ENCODE results near the gene DOCK9. TPM values are rescaled to one million over a fixed set of nuclear protein-coding genes. Genes with fewer than 3 reads are reported as not detected.

Gene DOCK9
- total RNA-seq, 1 experiment from 2014 or later, result 31.7 TPM

DNA sequence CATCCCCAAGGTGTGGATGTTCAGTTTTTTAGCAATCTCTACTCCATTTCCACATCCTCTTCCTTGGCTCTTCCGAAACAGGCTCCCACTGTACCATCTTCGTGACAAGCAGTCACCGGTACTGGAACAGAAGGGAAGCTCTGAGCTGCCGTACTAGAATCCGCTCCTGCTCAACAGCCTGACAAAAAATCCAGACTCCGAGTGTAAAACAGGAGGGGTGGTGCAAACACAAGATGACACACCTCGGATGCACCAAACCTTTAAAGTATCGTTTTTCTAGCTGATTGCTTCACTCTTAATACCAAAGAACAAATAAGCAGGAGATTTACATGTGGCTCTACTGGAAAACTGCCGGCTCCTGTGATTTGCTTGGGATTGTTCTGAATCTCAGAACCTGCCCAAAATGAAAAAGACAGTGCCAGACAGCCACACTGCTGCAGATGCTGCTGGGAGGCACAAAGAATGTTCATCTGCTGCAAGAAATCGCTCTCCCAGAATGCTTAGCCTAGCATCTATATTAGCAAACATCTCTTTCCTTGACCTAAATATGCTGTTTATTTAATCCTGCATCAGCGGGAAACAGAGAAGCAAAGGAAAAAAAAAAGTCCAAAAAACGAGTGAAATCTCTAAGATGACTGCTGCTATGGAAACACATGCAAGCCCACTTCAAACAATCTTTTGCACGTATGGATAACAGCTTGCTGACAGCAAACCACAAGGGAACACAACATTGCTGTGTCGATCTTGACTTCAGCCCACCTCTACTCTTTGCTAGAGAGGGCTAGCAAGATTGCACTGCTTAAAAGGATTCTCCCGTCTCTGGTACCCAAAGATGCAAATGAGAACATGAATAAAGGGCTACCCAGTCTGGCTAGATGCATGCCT is 38.0 kb upstream of the DOCK9 start:
- H3K27me3 ChIP-seq (ENCODE audit: low read length), result no peaks in the 10 kb centered on the region
- H3K4me2 ChIP-seq (ENCODE audit: low read length), result no peak overlapping the region
- no peak overlapping the region for H3K9ac ChIP-seq (ENCODE audit: low read length)
- TF ChIP-seq CTCF (conservative IDR thresholded peaks at IDR 0.05; ENCODE audit: low read depth, low read length) (no peak), EZH2phosphoT487 (IDR thresholded peaks at IDR 0.05; ENCODE audit: borderline replicate concordance, low read length) (no peak), EZH2 (IDR thresholded peaks at IDR 0.05; ENCODE audit: low read length, unreplicated experiment) (no peak)
- no peak overlapping the region for H2AFZ ChIP-seq (ENCODE audit: low read length)
- H3K4me3 ChIP-seq (ENCODE audit: low read length), result no peak overlapping the region
- H3K79me2 ChIP-seq (ENCODE audit: low read length), result no peaks in the 10 kb centered on the region
- no peaks in the 10 kb centered on the region for H3K9me3 ChIP-seq (ENCODE audit: low read length)
- intact Hi-C loops (cut with micrococcal nuclease), result no loop called here
- H4K20me1 ChIP-seq (ENCODE audit: low read length), result no peaks in the 10 kb centered on the region
- no peak for DNase-seq
- no TSS peak for BruUV-seq (replicated peaks)
- CTCF ChIA-PET, result no interaction called here
- H3K9me2 ChIP-seq (replicated peaks; ENCODE audit: low read length), result no peaks in the 10 kb centered on the region
- POLR2A ChIA-PET (ENCODE audit: unreplicated experiment), result no interaction called here
- no peak overlapping the region for H3K27ac ChIP-seq (ENCODE audit: low read length)
- no peak for ATAC-seq
- H3K36me3 ChIP-seq (ENCODE audit: low read depth, low read length), result no peaks in the 10 kb centered on the region
- H3F3A ChIP-seq (ENCODE audit: low read length, unreplicated experiment), result no peaks in the 10 kb centered on the region
- peaks cover 10% of the 10 kb centered on the region; the same call in 1 of the 2 replicates for H3K4me1 ChIP-seq (ENCODE audit: insufficient read depth, low read length)

GRCh38 chr13:99014522-99014921 is 36.7 kb upstream of the DOCK9 start:
- intact Hi-C loops (cut with micrococcal nuclease), result no loop called here
- CTCF ChIA-PET, result no interaction called here

More at GRCh38 chr13:99014522-99014921, 36.7 kb upstream of the DOCK9 start:
- no peaks in the 10 kb centered on the region for H3K79me2 ChIP-seq (ENCODE audit: low read length)
- H3F3A ChIP-seq (ENCODE audit: low read length, unreplicated experiment), result no peaks in the 10 kb centered on the region
- no peaks in the 10 kb centered on the region for H3K9me3 ChIP-seq (ENCODE audit: low read length)
- H3K27me3 ChIP-seq (ENCODE audit: low read length), result no peaks in the 10 kb centered on the region
- H2AFZ ChIP-seq (ENCODE audit: low read length), result no peak overlapping the region
- H3K9ac ChIP-seq (ENCODE audit: low read length), result no peak overlapping the region
- POLR2A ChIA-PET (ENCODE audit: unreplicated experiment), result no interaction called here
- DNase-seq (no peak), ATAC-seq (no peak)
- BruUV-seq (replicated peaks), result no TSS peak
- no peak overlapping the region for H3K27ac ChIP-seq (ENCODE audit: low read length)
- H3K4me3 ChIP-seq (ENCODE audit: low read length), result no peak overlapping the region
- no peaks in the 10 kb centered on the region for H3K36me3 ChIP-seq (ENCODE audit: low read depth, low read length)
- TF ChIP-seq EZH2 (IDR thresholded peaks at IDR 0.05; ENCODE audit: low read length, unreplicated experiment), result no peak
- TF ChIP-seq EZH2phosphoT487 (IDR thresholded peaks at IDR 0.05; ENCODE audit: borderline replicate concordance, low read length), result no peak
- TF ChIP-seq CTCF (conservative IDR thresholded peaks at IDR 0.05; ENCODE audit: low read depth, low read length), result no peak
- H3K4me2 ChIP-seq (ENCODE audit: low read length), result no peak overlapping the region
- H3K9me2 ChIP-seq (replicated peaks; ENCODE audit: low read length), result no peaks in the 10 kb centered on the region
- peaks cover 10% of the 10 kb centered on the region; the same call in 1 of the 2 replicates for H3K4me1 ChIP-seq (ENCODE audit: insufficient read depth, low read length)
- no peaks in the 10 kb centered on the region for H4K20me1 ChIP-seq (ENCODE audit: low read length)
